Measurements from ENCODE around the gene MAML2. TPM values are rescaled to one million over a fixed set of nuclear protein-coding genes. Genes with fewer than 3 reads are reported as not detected.
A peak's percentile ranks its signal among the peaks of the same experiment; 100 is the strongest.

MAML2 gene
- total and polyA plus RNA-seq, 8 donors: 2.4 to 11.8 (median 4.1) TPM

DNA sequence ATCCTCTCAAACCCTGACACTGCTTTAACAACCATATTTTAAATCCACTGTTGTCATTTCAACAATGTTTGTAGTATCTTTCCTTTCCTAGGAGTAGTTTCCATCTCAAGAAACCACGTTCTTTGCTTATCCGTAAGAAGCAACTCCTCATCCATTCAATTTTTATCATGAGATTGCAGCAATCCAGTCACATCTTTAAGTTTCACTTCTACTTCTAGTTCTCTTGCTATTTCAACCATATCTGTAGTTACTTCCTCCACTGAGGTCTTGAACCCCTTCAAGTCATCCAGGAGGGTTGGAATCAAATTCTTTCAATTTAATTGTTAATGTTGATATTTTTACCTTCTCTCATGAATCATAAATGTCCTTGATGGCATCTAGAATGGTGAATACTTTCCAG, 24.3 kb upstream of the MAML2 start:
- WGBS, 2 donors: 94 to 100% methylated on average over 2 of the region's 2 CpGs

DNA sequence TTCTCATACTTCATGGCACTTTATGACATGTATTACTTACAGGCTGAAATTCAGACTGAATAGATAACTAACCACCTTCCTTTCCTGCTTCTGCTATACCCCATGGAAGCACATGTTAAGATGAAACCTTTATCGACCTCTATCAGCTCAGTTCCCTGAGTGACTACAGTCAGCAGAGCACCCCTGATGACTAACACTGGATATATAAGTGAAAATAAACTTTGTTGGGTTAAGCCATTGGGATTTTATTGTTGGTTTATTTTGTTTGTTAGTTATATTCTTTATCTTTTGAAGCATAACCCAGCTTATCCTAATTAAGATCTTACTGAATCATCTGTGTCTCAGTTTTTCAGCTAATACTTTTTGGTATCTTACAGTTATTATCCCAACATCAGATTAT, 23.0 kb upstream of the MAML2 start:
- no peak overlapping the region for H3K27ac ChIP-seq
- WGBS, 2 donors: 74 to 89% methylated on average over 1 of the region's 1 CpG
- H3K4me1 ChIP-seq: peaks cover 0 to 3% (median 0%) of the 10 kb centered on the region in 3 donors
- TF ChIP-seq CTCF (IDR thresholded peaks at IDR 0.05): no peak
- no peaks in the 10 kb centered on the region for H3K27me3 ChIP-seq
- intact Hi-C loops (cut with DNase I): no loop called here
- DNase-seq: no peak
- no peaks in the 10 kb centered on the region for H3K9me3 ChIP-seq
- H3K36me3 ChIP-seq: no peaks in the 10 kb centered on the region
- FAIRE-seq: no peak
- H3K4me3 ChIP-seq: no peak overlapping the region
- no peak for ATAC-seq

More for the DNA sequence above, 24.3 kb upstream of the MAML2 start:
- H3K27ac ChIP-seq: no peak overlapping the region
- peaks cover 0 to 3% (median 0%) of the 10 kb centered on the region in 3 donors for H3K4me1 ChIP-seq
- FAIRE-seq (no peak), DNase-seq (no peak), ATAC-seq (no peak)
- H3K36me3 ChIP-seq: no peaks in the 10 kb centered on the region
- intact Hi-C loops (cut with DNase I): no loop called here
- no peaks in the 10 kb centered on the region for H3K9me3 ChIP-seq
- no peak for TF ChIP-seq CTCF (IDR thresholded peaks at IDR 0.05)
- H3K27me3 ChIP-seq: no peaks in the 10 kb centered on the region
- H3K4me3 ChIP-seq: no peak overlapping the region

GRCh38 chr11:96365493-96365892, 22.5 kb upstream of the MAML2 start:
- H3K36me3 ChIP-seq: no peaks in the 10 kb centered on the region
- no peak for DNase-seq
- ATAC-seq: peak in 2 of 4 donors; percentile 50 to 60
- H3K27ac ChIP-seq: no peak overlapping the region
- 12 to 24% methylated on average over 1 of the region's 1 CpG for WGBS, 2 donors
- no peak overlapping the region for H3K4me3 ChIP-seq
- TF ChIP-seq CTCF (IDR thresholded peaks at IDR 0.05): no peak
- H3K27me3 ChIP-seq: no peaks in the 10 kb centered on the region
- FAIRE-seq: no peak
- H3K9me3 ChIP-seq: no peaks in the 10 kb centered on the region
- intact Hi-C loops (cut with DNase I): no loop called here
- peaks cover 0 to 3% (median 0%) of the 10 kb centered on the region in 3 donors for H3K4me1 ChIP-seq

- 70 to 73% methylated on average over 2 of the region's 2 CpGs for WGBS, 2 donors
- Histone ChIP-seq H3K27me3 (no peaks in the 10 kb centered on the region), H3K27ac (no peak overlapping the region), H3K4me3 (no peak overlapping the region), H3K36me3 (no peaks in the 10 kb centered on the region), H3K9me3 (no peaks in the 10 kb centered on the region), H3K4me1 (peaks cover 0 to 3% (median 0%) of the 10 kb centered on the region in 3 donors)
- no peak for TF ChIP-seq CTCF (IDR thresholded peaks at IDR 0.05)
- ATAC-seq: no peak
- no peak for DNase-seq
- no peak for FAIRE-seq
- intact Hi-C loops (cut with DNase I): no loop called here
Observed at GRCh38 chr11:96361778-96362177, 18.8 kb upstream of the MAML2 start.

DNA sequence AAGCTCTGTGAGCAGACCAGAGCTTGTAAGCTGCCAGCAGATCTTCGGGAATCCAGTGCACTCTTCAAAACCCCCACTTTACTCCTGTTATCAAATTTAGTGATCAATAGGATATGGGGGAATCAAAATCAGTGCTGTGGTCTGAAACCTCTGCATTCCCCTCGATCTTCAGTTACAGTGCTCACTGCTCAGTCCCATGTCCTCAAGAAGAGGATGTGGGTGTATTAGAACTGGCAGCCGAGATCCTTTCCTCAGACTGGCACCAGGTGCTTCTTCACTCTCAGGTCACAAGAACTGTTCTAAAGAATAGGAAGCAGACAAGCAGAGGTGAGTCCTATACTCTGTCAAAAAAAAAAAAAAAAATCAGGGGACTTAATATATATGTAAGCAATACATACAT, 15.3 kb upstream of the MAML2 start:
- TF ChIP-seq CTCF (IDR thresholded peaks at IDR 0.05): no peak
- no peak overlapping the region for H3K4me3 ChIP-seq
- 88 to 91% methylated on average over 3 of the region's 3 CpGs for WGBS, 2 donors
- H3K27ac ChIP-seq: no peak overlapping the region
- H3K9me3 ChIP-seq: no peaks in the 10 kb centered on the region
- DNase-seq (no peak), FAIRE-seq (no peak), ATAC-seq (no peak)
- H3K27me3 ChIP-seq: no peaks in the 10 kb centered on the region
- H3K4me1 ChIP-seq: no peaks in the 10 kb centered on the region
- no peaks in the 10 kb centered on the region for H3K36me3 ChIP-seq
- intact Hi-C loops (cut with DNase I): no loop called here

Measured in pancreas (tissue), 10 donors.